H1 (cell line): Measurements from ENCODE around the gene AVPI1. TPM values are rescaled to one million over a fixed set of nuclear protein-coding genes. Genes with fewer than 3 reads are reported as not detected.

ENCODE experiments used
- CTCF ChIA-PET: fragments of 300-600 bp; sonication (Branson Sonifier 250); formaldehyde crosslinking; loops from one replicate; lab custom pipeline; 2021; ENCODE audit not compliant: partially characterized antibody; lab: Charles Lee
- POLR2A ChIA-PET: fragments of 300-600 bp; sonication (Branson Sonifier 250); formaldehyde crosslinking; loops from one replicate; lab custom pipeline; 2021; ENCODE audit warnings: inconsistent platforms; ENCODE audit not compliant: partially characterized antibody; lab: Charles Lee
- DNase-seq, 2 experiments: peaks; one replicate each; pipeline versions ENCODE4 v3.0.0 to v3.0.0-alpha.2; 2010 to 2022; ENCODE audit warnings: low spot score in 2 of 2, low read depth in 1 of 2, mixed read lengths in 1 of 2
- FAIRE-seq: peaks from 2 replicates; lab custom pipeline; 2011; peaks lifted over from hg19 to GRCh38; lab: Jason Lieb, UNC
- H2AFZ ChIP-seq: 2 replicates; pipeline ENCODE4 v1.8.1; 2012; ENCODE audit warnings: low read length, inconsistent platforms
- H2AK5ac ChIP-seq: 2 replicates; pipeline ENCODE4 v1.6.1; 2013; ENCODE audit warnings: low read depth, low read length
- H2BK120ac ChIP-seq: replicated peaks from 2 replicates; pipeline ENCODE3; 2013; ENCODE audit warnings: low read depth, low read length, inconsistent platforms
- H2BK12ac ChIP-seq: 2 replicates; pipeline ENCODE4 v1.6.1; 2013; ENCODE audit warnings: low read depth, low read length
- H2BK15ac ChIP-seq: 2 replicates; pipeline ENCODE4 v1.6.1; 2013; ENCODE audit warnings: low read length
- H2BK20ac ChIP-seq: 2 replicates; pipeline ENCODE4 v1.6.1; 2013; ENCODE audit warnings: low read length
- H2BK5ac ChIP-seq: 2 replicates; pipeline ENCODE4 v1.6.1; 2013; ENCODE audit warnings: low read depth, low read length
- H3K14ac ChIP-seq: 2 replicates; pipeline ENCODE4 v1.6.1; 2013; ENCODE audit warnings: inconsistent platforms; ENCODE audit not compliant: insufficient read length
- H3K18ac ChIP-seq: 2 replicates; pipeline ENCODE4 v1.6.1; 2013; ENCODE audit warnings: low read length; ENCODE audit errors: extremely low read depth
- H3K23ac ChIP-seq: 2 replicates; pipeline ENCODE4 v1.6.1; 2013; ENCODE audit warnings: inconsistent platforms; ENCODE audit not compliant: insufficient read length
- H3K23me2 ChIP-seq: 2 replicates; pipeline ENCODE4 v1.6.1; 2013; ENCODE audit warnings: low read depth, low read length
- H3K27ac ChIP-seq: 2 replicates; pipeline ENCODE4 v1.6.1; 2011; ENCODE audit warnings: low read depth, low read length, inconsistent platforms
- H3K27me3 ChIP-seq, 4 experiments: replicated peaks in 1 of 4; 1 replicate in 1 of 4; 2 replicates in 3 of 4; pipeline versions ENCODE4 v1.6.1 to v1.8.1; 2011 to 2013; ENCODE audit warnings: low read length in 3 of 4, mild to moderate bottlenecking in 3 of 4, inconsistent platforms in 2 of 4, mixed read lengths in 2 of 4, moderate library complexity in 1 of 4; ENCODE audit not compliant: control insufficient read depth in 3 of 4, insufficient read depth in 3 of 4; ENCODE audit errors: extremely low read depth in 1 of 4
- H3K36me3 ChIP-seq, 4 experiments: 2 replicates each; pipeline versions ENCODE4 v1.6.1 to v1.8.1; 2011 to 2013; ENCODE audit warnings: mild to moderate bottlenecking in 4 of 4, low read length in 3 of 4, moderate library complexity in 2 of 4, control low read depth in 1 of 4, inconsistent platforms in 1 of 4; ENCODE audit not compliant: insufficient read depth in 4 of 4, control insufficient read depth in 2 of 4
- H3K4ac ChIP-seq: replicated peaks from 2 replicates; pipeline ENCODE3; 2013; ENCODE audit warnings: low read length, low read depth, mixed read lengths, inconsistent platforms; ENCODE audit not compliant: insufficient read length
- H3K4me1 ChIP-seq, 4 experiments: replicated peaks in 1 of 4; 1 replicate in 1 of 4; 2 replicates in 3 of 4; pipeline versions ENCODE4 v1.6.1 to v1.8.1; 2011 to 2013; ENCODE audit warnings: low read length in 3 of 4, inconsistent platforms in 2 of 4, mixed read lengths in 1 of 4; ENCODE audit not compliant: insufficient read depth in 4 of 4, control insufficient read depth in 3 of 4
- H3K4me2 ChIP-seq, 2 experiments: 2 replicates each; pipeline versions ENCODE4 v1.6.1 to v1.8.1; 2011 to 2013; ENCODE audit warnings: low read depth in 2 of 2, low read length in 2 of 2, control low read depth in 1 of 2, inconsistent platforms in 1 of 2, mild to moderate bottlenecking in 1 of 2; ENCODE audit not compliant: insufficient read depth in 1 of 2
- H3K4me3 ChIP-seq, 4 experiments: fragments of 200-600, 300-600 bp in 1 of 4; sonication (generic), shearing (Covaris generic), sonication (Bioruptor Twin) in 1 of 4; 2 replicates each; pipeline versions ENCODE4 v1.5.1 to v1.8.1; 2011 to 2016; ENCODE audit warnings: low read length in 4 of 4, low read depth in 3 of 4, control low read depth in 2 of 4, inconsistent platforms in 2 of 4, mild to moderate bottlenecking in 2 of 4, mixed read lengths in 1 of 4, moderate library complexity in 1 of 4; ENCODE audit not compliant: insufficient read depth in 2 of 4; ENCODE audit errors: extremely low read depth in 1 of 4
- H3K56ac ChIP-seq: replicated peaks from 2 replicates; pipeline ENCODE3; 2013; ENCODE audit warnings: low read depth, mild to moderate bottlenecking, mixed read lengths, low read length, inconsistent platforms; ENCODE audit not compliant: insufficient read length
- H3K79me1 ChIP-seq: 2 replicates; pipeline ENCODE4 v1.6.1; 2013; ENCODE audit warnings: low read depth, low read length, control low read depth
- H3K79me2 ChIP-seq, 2 experiments: 2 replicates each; pipeline versions ENCODE4 v1.6.1 to v1.8.1; 2012 to 2013; ENCODE audit warnings: low read length in 2 of 2, mild to moderate bottlenecking in 2 of 2, inconsistent platforms in 1 of 2; ENCODE audit not compliant: insufficient read depth in 2 of 2, control insufficient read depth in 1 of 2
- H3K9ac ChIP-seq, 4 experiments: replicated peaks in 1 of 4; 1 replicate in 1 of 4; 2 replicates in 3 of 4; pipeline versions ENCODE4 v1.6.1 to v1.8.1; 2011 to 2013; ENCODE audit warnings: low read depth in 3 of 4, low read length in 3 of 4, control low read depth in 2 of 4, mild to moderate bottlenecking in 2 of 4, moderate library complexity in 2 of 4, inconsistent platforms in 1 of 4; ENCODE audit errors: extremely low read depth in 1 of 4
- H3K9me3 ChIP-seq, 2 experiments: 2 replicates each; pipeline versions ENCODE4 v1.6.1 to v1.8.1; 2012 to 2013; ENCODE audit warnings: mild to moderate bottlenecking in 2 of 2, moderate library complexity in 2 of 2, control low read depth in 1 of 2, inconsistent platforms in 1 of 2, low read depth in 1 of 2, low read length in 1 of 2, mixed read lengths in 1 of 2; ENCODE audit not compliant: insufficient read depth in 2 of 2
- H4K20me1 ChIP-seq, 2 experiments: replicated peaks in 1 of 2; 2 replicates each; pipeline versions ENCODE3 to v1.8.1; 2011 to 2013; ENCODE audit warnings: inconsistent platforms in 2 of 2, low read length in 2 of 2, mild to moderate bottlenecking in 1 of 2; ENCODE audit not compliant: insufficient read depth in 2 of 2, control insufficient read depth in 1 of 2
- H4K5ac ChIP-seq: 2 replicates; pipeline ENCODE4 v1.6.1; 2013; ENCODE audit warnings: low read length, low read depth, mixed read lengths, inconsistent platforms; ENCODE audit not compliant: insufficient read length
- H4K8ac ChIP-seq: 2 replicates; pipeline ENCODE4 v1.8.0; 2013; ENCODE audit warnings: mild to moderate bottlenecking, moderate library complexity, low read length, inconsistent platforms; ENCODE audit not compliant: insufficient read depth; ENCODE audit errors: extremely low read depth
- H4K91ac ChIP-seq: replicated peaks from 2 replicates; pipeline ENCODE3; 2013; ENCODE audit warnings: low read length, mixed read lengths, inconsistent platforms; ENCODE audit not compliant: insufficient read length
- BCL11A ChIP-seq, 2 experiments: IDR thresholded peaks; one replicate each; pipeline ENCODE4 v1.6.1; 2011; ENCODE audit warnings: low read depth in 2 of 2, low read length in 2 of 2, mild to moderate bottlenecking in 2 of 2
- EZH2 ChIP-seq: fragments of 200-600 bp; sonication (generic); IDR thresholded peaks from 2 replicates; pipeline ENCODE4 v1.7.1; 2012; ENCODE audit warnings: low read depth, mild to moderate bottlenecking, moderate library complexity, low read length, inconsistent platforms; ENCODE audit not compliant: severe bottlenecking
- KDM4A ChIP-seq: IDR thresholded peaks from one replicate; pipeline ENCODE4 v1.7.1; 2012; ENCODE audit warnings: low read depth, mild to moderate bottlenecking, moderate library complexity, low read length, inconsistent platforms; ENCODE audit not compliant: severe bottlenecking
- RAD21 ChIP-seq, 2 experiments: IDR thresholded peaks in 1 of 2; conservative IDR thresholded peaks in 1 of 2; 2 replicates each; pipeline ENCODE4 v1.6.1; 2011; ENCODE audit warnings: low read depth in 2 of 2, low read length in 2 of 2, improper control_type of control experiment in 1 of 2, inconsistent platforms in 1 of 2, mild to moderate bottlenecking in 1 of 2, moderate library complexity in 1 of 2
- SP1 ChIP-seq: IDR thresholded peaks from 2 replicates; pipeline ENCODE4 v1.6.1; 2011; ENCODE audit warnings: low read depth, low read length
- TCF12 ChIP-seq: IDR thresholded peaks from 2 replicates; pipeline ENCODE4 v1.6.1; 2011; ENCODE audit warnings: low read depth, mild to moderate bottlenecking, low read length
- WGBS, 2 experiments: shearing (Covaris generic) in 1 of 2; methylation state at CpG; one replicate each; pipeline versions ENCODE4 v1.1.6 to v1.1.7; 2013 to 2015; ENCODE audit warnings: low lambda C conversion rate in 2 of 2, mixed read lengths in 2 of 2, inconsistent platforms in 1 of 2, low coverage in 1 of 2, missing lambda C conversion rate in 1 of 2; ENCODE audit not compliant: insufficient replicate concordance in 2 of 2, insufficient coverage in 1 of 2, insufficient read length in 1 of 2; ENCODE audit errors: extremely low coverage in 1 of 2, missing lambda C conversion rate in 1 of 2; 5-methylcytosine and 5-hydroxymethylcytosine counted together
- polyA plus RNA-seq, 7 experiments: library from polyadenylated mRNA; depleted of rRNA in 3 of 7; stranded (reverse) in 5 of 7; unstranded in 2 of 7; fragments of >200 nt in 5 of 7; fragments of 200-250 nt in 2 of 7; gene quantifications; 1 replicate in 5 of 7; 2 replicates in 1 of 7; 4 replicates in 1 of 7; pipeline versions ENCODE4 v1.2.1 to v1.2.3, GENCODE V29; 2011 to 2013; ENCODE audit warnings: missing spikeins in 2 of 7, mixed read lengths in 2 of 7
- total RNA-seq: library from RNA; stranded (reverse); fragmentation: NEBNext Ultra II Directional; extraction: Animal tissue kit (Norgen Biotek cat#: 25700); gene quantifications from 2 replicates; pipeline ENCODE4 v1.2.1, GENCODE V29; 2021

Gene AVPI1
- total and polyA plus RNA-seq, 2 of the 8 experiments (the other 6 are each of a cell fraction or from before 2014, with no cell fraction given), result 9.0 to 13.5 TPM

DNA sequence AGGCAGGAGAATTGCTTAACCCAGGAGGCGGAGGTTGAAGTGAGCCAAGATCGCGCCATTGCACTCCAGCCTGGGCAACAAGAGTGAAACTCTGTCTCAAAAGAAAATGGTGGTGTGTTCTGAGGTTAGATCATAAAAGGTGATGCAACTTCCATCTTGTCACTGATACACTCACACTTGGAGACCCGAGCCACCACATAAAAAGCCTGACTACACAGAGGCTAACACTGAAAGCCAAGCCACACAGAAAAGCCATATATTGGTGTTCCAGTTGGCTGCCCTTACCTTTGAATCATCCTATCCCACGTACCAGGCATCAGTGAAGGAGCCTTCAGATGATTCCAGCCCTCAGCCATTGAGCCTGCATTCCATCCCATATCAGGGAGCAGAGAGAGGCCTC lies 57.8 kb downstream of the AVPI1 start:
- Histone ChIP-seq H3K9me3 (no peaks in the 10 kb centered on the region), H2BK12ac (no peak overlapping the region), H3K18ac (no peak overlapping the region), H2BK20ac (no peak overlapping the region), H3K79me1 (no peaks in the 10 kb centered on the region), H2BK5ac (no peak overlapping the region), H3K23ac (no peak overlapping the region), H2AFZ (no peak overlapping the region), H2AK5ac (no peak overlapping the region), H3K9ac (no peak overlapping the region), H3K4me3 (no peak overlapping the region), H3K79me2 (peaks cover 0 to 11% of the 10 kb centered on the region in 2 experiments; a peak in 2 of 4 replicates), H3K4me2 (no peak overlapping the region), H3K14ac (no peak overlapping the region), H3K4me1 (peaks cover 0 to 4% (median 1%) of the 10 kb centered on the region in 4 experiments; a peak in 2 of 7 replicates), H4K5ac (no peak overlapping the region), H3K4ac (no peak overlapping the region), H3K23me2 (no peaks in the 10 kb centered on the region; the same call in 1 of the 2 replicates), H3K56ac (no peak overlapping the region), H4K8ac (no peak overlapping the region), H3K27me3 (no peaks in the 10 kb centered on the region), H3K27ac (no peak overlapping the region), H4K20me1 (no peaks in the 10 kb centered on the region), H4K91ac (no peak overlapping the region), H3K36me3 (no peaks in the 10 kb centered on the region), H2BK15ac (no peak overlapping the region), H2BK120ac (no peak overlapping the region)
- TF ChIP-seq KDM4A (no peak), SP1 (no peak), EZH2 (no peak), BCL11A (IDR thresholded peaks at IDR 0.05; ENCODE audit: low read depth in 2 of 2, low read length in 2 of 2) (no peak), RAD21 (IDR thresholded peaks at IDR 0.05 in 1 of 2, conservative IDR thresholded peaks at IDR 0.05 in 1 of 2; ENCODE audit: low read depth in 2 of 2, low read length in 2 of 2) (no peak), TCF12 (no peak)
- ChIA-PET CTCF (interaction anchor here (1.0 kb wide), 1 partner anchor 54 kb away, joined by 3 read pairs; no protein-coding TSS in a partner anchor), POLR2A (no interaction called here)
- DNase-seq, result no peak
- WGBS, 2 experiments, result 94% methylated on average over 5 of the region's 5 CpGs; no CpG with 5 or more reads in 1 of the 2 experiments
- no peak for FAIRE-seq
